Vagina (tissue), 2 donors: Measurements from ENCODE around the gene JUN. TPM values are rescaled to one million over a fixed set of nuclear protein-coding genes. Genes with fewer than 3 reads are reported as not detected.

Experiments used
- DNase-seq, 2 donors: peaks; one replicate each; pipeline ENCODE4 v3.0.0-alpha.2; 2017; ENCODE audit errors: extremely low spot score in 2 of 2
- H3K27ac ChIP-seq: fragments of 200-600 bp; sonication (generic); one replicate; pipeline ENCODE4 v1.5.1; 2019
- H3K27me3 ChIP-seq: fragments of 200-600 bp; sonication (generic); one replicate; pipeline ENCODE4 v1.5.1; 2019
- H3K36me3 ChIP-seq, 2 donors: fragments of 200-600 bp; sonication (generic); one replicate each; pipeline ENCODE4 v1.5.1; 2017 to 2019
- H3K4me1 ChIP-seq: fragments of 200-600 bp; sonication (generic); one replicate; pipeline ENCODE4 v1.5.1; 2019
- H3K4me3 ChIP-seq, 2 donors: fragments of 200-600 bp; sonication (generic); 1 replicate in 1 of 2; 2 replicates in 1 of 2; pipeline ENCODE4 v1.5.1; 2016 to 2019
- H3K9me3 ChIP-seq: fragments of 200-600 bp; sonication (generic); one replicate; pipeline ENCODE4 v1.5.1; 2019
- POLR2A ChIP-seq, 2 donors: fragments of 450-650 bp; IDR thresholded peaks; one replicate each; pipeline ENCODE4 v1.6.1; 2017; ENCODE audit warnings: antibody characterized with exemption in 2 of 2, mild to moderate bottlenecking in 2 of 2, moderate library complexity in 2 of 2
- POLR2AphosphoS5 ChIP-seq, 2 donors: sonication (generic); formaldehyde crosslinking; IDR thresholded peaks; one replicate each; pipeline ENCODE4 v1.9.0; 2017; ENCODE audit warnings: antibody characterized with exemption in 2 of 2, mild to moderate bottlenecking in 2 of 2, low read depth in 1 of 2; ENCODE audit not compliant: insufficient read depth in 1 of 2
- intact Hi-C: fragments of 100-400 bp; cut with DNase I; formaldehyde crosslinking; loops from one replicate; pipeline ENCODE4 v1.15.1; 2023
- total RNA-seq: library from RNA; depleted of rRNA; stranded (reverse); fragments of >200 nt; gene quantifications from one replicate; pipeline ENCODE4 v1.2.3, GENCODE V29; 2016
- TF ChIP-seq, protein P1 (sequence below), 3 experiments: fragments of 450-650 bp in 2 of 3; fragments of 200-600 bp in 1 of 3; sonication (generic) in 1 of 3; IDR thresholded peaks; one replicate each; pipeline ENCODE4 v1.5.1; 2017 to 2019; ENCODE audit warnings: antibody characterized with exemption in 3 of 3, mild to moderate bottlenecking in 2 of 3, moderate library complexity in 2 of 3

JUN gene
- total RNA-seq, 1 donor from 2014 or later: 275 TPM

DNA sequence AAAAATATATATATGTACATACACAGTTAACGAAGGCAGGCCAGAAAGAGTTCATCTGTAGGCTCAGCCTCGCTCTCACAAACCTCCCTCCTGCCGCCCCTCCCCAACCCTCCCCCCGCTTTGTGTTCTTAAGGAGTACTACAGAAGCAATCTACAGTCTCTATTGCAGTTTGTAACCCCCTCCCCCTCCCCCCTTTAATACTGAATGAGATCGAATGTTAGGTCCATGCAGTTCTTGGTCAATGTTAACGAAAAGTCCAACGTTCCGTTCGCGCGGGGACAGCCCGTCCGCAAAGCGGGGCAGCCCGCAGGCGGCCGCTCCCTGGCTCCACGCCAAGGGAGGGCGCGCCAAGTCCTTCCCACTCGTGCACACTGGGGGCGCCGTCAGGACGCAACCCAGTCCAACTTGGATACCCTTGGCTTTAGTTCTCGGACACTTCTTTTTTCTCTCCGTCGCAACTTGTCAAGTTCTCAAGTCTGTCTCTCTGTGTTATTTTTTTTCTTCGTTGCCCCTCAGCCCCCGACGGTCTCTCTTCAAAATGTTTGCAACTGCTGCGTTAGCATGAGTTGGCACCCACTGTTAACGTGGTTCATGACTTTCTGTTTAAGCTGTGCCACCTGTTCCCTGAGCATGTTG lies 2.2 kb downstream of the JUN start:
- Histone ChIP-seq H3K27me3 (no peaks in the 10 kb centered on the region), H3K36me3 (peaks cover 0 to 9% of the 10 kb centered on the region in 2 donors), H3K4me3 (peak overlapping the region; percentile 95 to 98), H3K27ac (peak overlapping the region; percentile 100), H3K4me1 (peaks cover 32% of the 10 kb centered on the region), H3K9me3 (no peaks in the 10 kb centered on the region)
- TF ChIP-seq POLR2A (IDR thresholded peaks at IDR 0.05): peak in 1 of 2 donors; percentile 3
- TF ChIP-seq, protein P1, sequence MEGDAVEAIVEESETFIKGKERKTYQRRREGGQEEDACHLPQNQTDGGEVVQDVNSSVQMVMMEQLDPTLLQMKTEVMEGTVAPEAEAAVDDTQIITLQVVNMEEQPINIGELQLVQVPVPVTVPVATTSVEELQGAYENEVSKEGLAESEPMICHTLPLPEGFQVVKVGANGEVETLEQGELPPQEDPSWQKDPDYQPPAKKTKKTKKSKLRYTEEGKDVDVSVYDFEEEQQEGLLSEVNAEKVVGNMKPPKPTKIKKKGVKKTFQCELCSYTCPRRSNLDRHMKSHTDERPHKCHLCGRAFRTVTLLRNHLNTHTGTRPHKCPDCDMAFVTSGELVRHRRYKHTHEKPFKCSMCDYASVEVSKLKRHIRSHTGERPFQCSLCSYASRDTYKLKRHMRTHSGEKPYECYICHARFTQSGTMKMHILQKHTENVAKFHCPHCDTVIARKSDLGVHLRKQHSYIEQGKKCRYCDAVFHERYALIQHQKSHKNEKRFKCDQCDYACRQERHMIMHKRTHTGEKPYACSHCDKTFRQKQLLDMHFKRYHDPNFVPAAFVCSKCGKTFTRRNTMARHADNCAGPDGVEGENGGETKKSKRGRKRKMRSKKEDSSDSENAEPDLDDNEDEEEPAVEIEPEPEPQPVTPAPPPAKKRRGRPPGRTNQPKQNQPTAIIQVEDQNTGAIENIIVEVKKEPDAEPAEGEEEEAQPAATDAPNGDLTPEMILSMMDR (IDR thresholded peaks at IDR 0.05): peak in 2 of 3 experiments; percentile 20 to 33
- peak; percentile 45 to 86 for TF ChIP-seq POLR2AphosphoS5 (IDR thresholded peaks at IDR 0.05; ENCODE audit: insufficient read depth in 1 of 2, low read depth in 1 of 2)
- intact Hi-C loops: loop anchor here (2.0 to 10.0 kb wide), 5 partner anchors 121 to 921 kb away; partner anchors contain the start of gene FGGY
- DNase-seq: no peak

DNA sequence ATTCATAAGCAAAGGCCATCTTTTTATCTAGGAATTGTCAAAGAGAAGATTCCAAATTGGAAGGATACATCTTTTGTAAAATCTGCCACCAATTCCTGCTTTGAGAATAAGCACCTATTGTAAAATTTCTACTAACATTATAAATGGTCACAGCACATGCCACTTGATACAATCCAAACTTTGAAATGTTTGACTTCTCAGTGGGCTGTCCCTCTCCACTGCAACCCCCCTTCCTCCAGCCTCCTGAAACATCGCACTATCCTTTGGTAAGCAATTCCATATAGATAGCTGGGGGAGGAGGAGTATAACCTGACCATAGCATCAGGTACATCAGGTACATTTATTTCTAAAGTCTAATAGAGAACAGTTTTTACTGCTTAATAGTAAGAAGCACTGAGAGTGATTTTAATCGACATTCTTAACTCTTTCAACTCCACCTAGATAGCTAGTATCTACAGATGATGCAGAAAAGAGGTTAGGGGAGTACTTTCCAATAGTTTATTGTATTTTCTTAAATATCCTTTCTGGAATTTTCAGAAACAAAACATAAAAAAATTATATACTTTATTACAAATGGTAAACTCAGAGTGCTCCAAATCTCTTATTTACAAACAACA lies 2.9 kb downstream of the JUN start:
- H3K4me1 ChIP-seq: peaks cover 24% of the 10 kb centered on the region
- H3K9me3 ChIP-seq: no peaks in the 10 kb centered on the region
- intact Hi-C loops: loop anchor here (5.0 to 10.0 kb wide), 4 partner anchors 121 to 921 kb away; no protein-coding TSS in a partner anchor
- peak overlapping the region; percentile 100 for H3K27ac ChIP-seq
- H3K4me3 ChIP-seq: peak overlapping the region; percentile 95 to 98
- DNase-seq: no peak
- no peaks in the 10 kb centered on the region for H3K27me3 ChIP-seq
- TF ChIP-seq, protein P1 (IDR thresholded peaks at IDR 0.05): no peak
- TF ChIP-seq POLR2A (IDR thresholded peaks at IDR 0.05) (no peak), POLR2AphosphoS5 (IDR thresholded peaks at IDR 0.05; ENCODE audit: insufficient read depth in 1 of 2, low read depth in 1 of 2) (no peak)
- peaks cover 0 to 9% of the 10 kb centered on the region in 2 donors for H3K36me3 ChIP-seq

DNA sequence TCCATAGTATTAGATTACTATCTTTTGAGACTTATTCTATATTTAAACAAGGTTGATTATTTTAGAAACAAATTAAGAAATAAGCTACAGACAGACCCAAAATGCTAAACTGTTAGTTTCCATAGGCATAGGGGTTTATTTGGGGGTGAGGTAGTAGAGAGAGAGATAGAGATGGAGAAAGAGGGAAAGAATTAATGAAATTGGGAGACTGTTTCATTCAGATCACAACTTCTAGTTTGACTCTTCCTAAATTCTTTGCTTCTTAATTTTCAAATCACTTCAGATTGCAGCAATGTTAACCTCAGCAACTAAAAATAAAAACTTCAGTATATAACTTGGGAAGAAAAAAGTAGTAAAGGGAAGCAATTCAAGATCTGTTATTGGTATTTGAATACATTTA lies 3.4 kb downstream of the JUN start:
- intact Hi-C loops: loop anchor here (5.0 to 10.0 kb wide), 4 partner anchors 122 to 922 kb away; no protein-coding TSS in a partner anchor
- Histone ChIP-seq H3K4me3 (peak overlapping the region; percentile 95 to 98), H3K4me1 (peaks cover 19% of the 10 kb centered on the region), H3K9me3 (no peaks in the 10 kb centered on the region), H3K27me3 (no peaks in the 10 kb centered on the region), H3K36me3 (peaks cover 0 to 9% of the 10 kb centered on the region in 2 donors), H3K27ac (peak overlapping the region; percentile 100)
- no peak for TF ChIP-seq POLR2A (IDR thresholded peaks at IDR 0.05)
- no peak for TF ChIP-seq POLR2AphosphoS5 (IDR thresholded peaks at IDR 0.05; ENCODE audit: insufficient read depth in 1 of 2, low read depth in 1 of 2)
- TF ChIP-seq, protein P1 (IDR thresholded peaks at IDR 0.05): no peak
- DNase-seq: no peak

DNA sequence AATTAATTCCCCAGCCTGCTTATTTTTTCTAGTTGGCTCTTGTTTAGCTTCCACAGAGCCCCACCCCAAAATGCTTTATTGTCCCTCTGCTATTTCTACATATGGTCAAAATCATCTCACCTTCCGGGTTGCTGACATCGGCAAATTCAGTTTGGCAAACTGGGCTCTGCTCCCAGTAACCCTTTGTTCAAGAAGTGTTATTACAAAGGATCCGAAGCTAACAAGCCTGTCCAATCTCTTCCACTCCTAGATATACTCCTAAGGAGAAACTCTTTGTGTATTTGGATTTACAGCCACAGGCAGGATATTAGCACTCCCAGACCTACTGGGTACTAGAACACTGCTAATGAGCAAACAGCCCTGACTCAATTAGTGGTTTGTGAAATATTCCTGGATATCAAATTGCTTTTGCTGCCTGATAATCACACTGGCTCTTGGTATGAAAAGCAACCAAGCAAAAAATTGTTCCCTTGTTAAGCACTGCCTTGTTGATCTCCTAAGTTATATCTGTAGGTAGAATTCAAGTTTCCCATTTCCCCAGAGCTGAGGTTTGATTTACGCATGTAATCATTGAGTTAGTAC lies 4.0 kb downstream of the JUN start:
- Histone ChIP-seq H3K27me3 (no peaks in the 10 kb centered on the region), H3K9me3 (no peaks in the 10 kb centered on the region), H3K4me3 (peak overlapping the region; percentile 95 to 98), H3K4me1 (peaks cover 17% of the 10 kb centered on the region), H3K36me3 (peaks cover 0 to 9% of the 10 kb centered on the region in 2 donors), H3K27ac (peak overlapping the region; percentile 100)
- TF ChIP-seq, protein P1 (IDR thresholded peaks at IDR 0.05): no peak
- peak in 1 of 2 donors; percentile 73 for TF ChIP-seq POLR2AphosphoS5 (IDR thresholded peaks at IDR 0.05; ENCODE audit: insufficient read depth in 1 of 2, low read depth in 1 of 2)
- TF ChIP-seq POLR2A (IDR thresholded peaks at IDR 0.05): peak in 1 of 2 donors; percentile 10
- no peak for DNase-seq
- intact Hi-C loops: loop anchor here (5.0 to 10.0 kb wide), 4 partner anchors 122 to 922 kb away; no protein-coding TSS in a partner anchor
